GM23338 (cell line): ENCODE data around the gene DTNBP1. TPM values are rescaled to one million over a fixed set of nuclear protein-coding genes. Genes with fewer than 3 reads are reported as not detected.

Source experiments
- ATAC-seq: fragments of 200-7000 bp; cut with Tn5 transposase; 3 replicates; pipeline ENCODE4 v1.9.1; 2020
- DNase-seq: peaks from one replicate; pipeline ENCODE4 v3.0.0-alpha.2; 2015; ENCODE audit warnings: low spot score
- H2AFZ ChIP-seq: fragments of 200-600 bp; sonication (generic); 2 replicates; pipeline ENCODE4 v1.8.0; 2016; ENCODE audit warnings: antibody characterized with exemption, mild to moderate bottlenecking, moderate library complexity
- H3F3A ChIP-seq: fragments of 200-600 bp; sonication (generic); replicated peaks from 2 replicates; pipeline ENCODE4 v1.8.0; 2017; ENCODE audit warnings: antibody characterized with exemption, mixed run types, low read depth
- H3K27ac ChIP-seq: fragments of 200-600 bp; sonication (generic); 2 replicates; pipeline ENCODE4 v1.6.1; 2016; ENCODE audit warnings: low read depth
- H3K27me3 ChIP-seq: fragments of 200-600 bp; sonication (generic); 2 replicates; pipeline ENCODE4 v1.8.0; 2016; ENCODE audit warnings: mild to moderate bottlenecking, mixed run types, moderate library complexity; ENCODE audit not compliant: insufficient read depth
- H3K36me3 ChIP-seq: fragments of 200-600 bp; sonication (generic); 2 replicates; pipeline ENCODE4 v1.8.0; 2016; ENCODE audit warnings: mild to moderate bottlenecking; ENCODE audit not compliant: insufficient read depth
- H3K4me1 ChIP-seq: fragments of 200-600 bp; sonication (generic); 2 replicates; pipeline ENCODE4 v1.8.0; 2016; ENCODE audit warnings: mild to moderate bottlenecking, moderate library complexity; ENCODE audit not compliant: insufficient read depth
- H3K4me2 ChIP-seq: fragments of 200-600 bp; sonication (generic); 2 replicates; pipeline ENCODE4 v1.7.1; 2017; ENCODE audit warnings: mixed run types
- H3K4me3 ChIP-seq: fragments of 200-600 bp; sonication (generic); 2 replicates; pipeline ENCODE4 v1.6.1; 2016; ENCODE audit warnings: mixed run types
- H3K79me2 ChIP-seq: fragments of 200-600 bp; sonication (generic); replicated peaks from 2 replicates; pipeline ENCODE4 v1.8.0; 2017; ENCODE audit warnings: mild to moderate bottlenecking; ENCODE audit not compliant: insufficient read depth
- H3K9me2 ChIP-seq: fragments of 200-600 bp; sonication (generic); 2 replicates; pipeline ENCODE4 v1.8.0; 2017; ENCODE audit not compliant: insufficient read depth
- H4K20me1 ChIP-seq: fragments of 200-600 bp; sonication (generic); replicated peaks from 2 replicates; pipeline ENCODE4 v1.8.0; 2017; ENCODE audit warnings: mild to moderate bottlenecking; ENCODE audit not compliant: insufficient read depth
- H3K27ac Mint-ChIP-seq: 2 replicates; pipeline ENCODE4 v1.8.0; 2020; ENCODE audit warnings: inconsistent platforms, mild to moderate bottlenecking, moderate library complexity, mixed read lengths
- H3K27me3 Mint-ChIP-seq: 3 replicates; pipeline ENCODE4 v1.8.0; 2022; ENCODE audit warnings: low read depth, mild to moderate bottlenecking, moderate library complexity, mixed read lengths, inconsistent platforms; ENCODE audit not compliant: insufficient read depth, poor library complexity
- H3K36me3 Mint-ChIP-seq: 3 replicates; pipeline ENCODE4 v1.8.0; 2021; ENCODE audit warnings: low read depth, mild to moderate bottlenecking, inconsistent platforms, moderate library complexity, mixed read lengths
- H3K4me1 Mint-ChIP-seq: 3 replicates; pipeline ENCODE4 v1.8.0; 2020; ENCODE audit warnings: mild to moderate bottlenecking, inconsistent platforms, mixed read lengths
- H3K4me3 Mint-ChIP-seq: 3 replicates; pipeline ENCODE4 v1.8.0; 2021; ENCODE audit warnings: moderate library complexity, mild to moderate bottlenecking, inconsistent platforms, mixed read lengths
- H3K9me3 Mint-ChIP-seq: 3 replicates; pipeline ENCODE4 v1.8.0; 2020; ENCODE audit warnings: moderate library complexity, mild to moderate bottlenecking, inconsistent platforms, mixed read lengths
- CTCF ChIP-seq, 2 experiments: fragments of 200-600 bp in 1 of 2; sonication (generic) in 1 of 2; conservative IDR thresholded peaks; 2 replicates each; pipeline versions ENCODE4 v1.5.1 to v1.6.1; 2016 to 2017; ENCODE audit warnings: antibody characterized with exemption in 2 of 2, low read depth in 2 of 2, mild to moderate bottlenecking in 2 of 2, moderate library complexity in 1 of 2
- ETS1 ChIP-seq: IDR thresholded peaks from 2 replicates; pipeline ENCODE4 v1.6.1; 2016; ENCODE audit warnings: antibody characterized with exemption
- EZH2 ChIP-seq: fragments of 200-600 bp; sonication (generic); IDR thresholded peaks from one replicate; pipeline ENCODE4 v1.8.0; 2017; ENCODE audit warnings: antibody characterized with exemption, mild to moderate bottlenecking, low read depth; ENCODE audit not compliant: unreplicated experiment
- EZH2phosphoT487 ChIP-seq: fragments of 200-600 bp; sonication (generic); IDR thresholded peaks from one replicate; pipeline ENCODE4 v1.8.1; 2018; ENCODE audit warnings: antibody characterized with exemption; ENCODE audit not compliant: unreplicated experiment
- JUNB ChIP-seq: IDR thresholded peaks from one replicate; pipeline ENCODE4 v1.6.1; 2016; ENCODE audit warnings: antibody characterized with exemption; ENCODE audit not compliant: unreplicated experiment
- NANOG ChIP-seq: IDR thresholded peaks from 2 replicates; pipeline ENCODE4 v1.6.1; 2016; ENCODE audit warnings: antibody characterized with exemption, borderline replicate concordance
- POLR2AphosphoS5 ChIP-seq: IDR thresholded peaks from 2 replicates; pipeline ENCODE4 v1.6.1; 2016; ENCODE audit warnings: antibody characterized with exemption, low read depth
- REST ChIP-seq: IDR thresholded peaks from one replicate; pipeline ENCODE4 v1.6.1; 2018; ENCODE audit warnings: antibody characterized with exemption; ENCODE audit not compliant: unreplicated experiment
- STAT1 ChIP-seq: IDR thresholded peaks from one replicate; pipeline ENCODE4 v1.6.1; 2016; ENCODE audit warnings: antibody characterized with exemption; ENCODE audit not compliant: unreplicated experiment
- ZNF114 ChIP-seq: fragments of 250-450 bp; sonication (Bioruptor Pico); IDR thresholded peaks from 2 replicates; pipeline ENCODE4 v1.5.0; 2020; ENCODE audit warnings: mild to moderate bottlenecking, moderate library complexity
- ZNF331 ChIP-seq: fragments of 250-450 bp; sonication (Bioruptor Pico); IDR thresholded peaks from 2 replicates; pipeline ENCODE4 v1.5.0; 2020; ENCODE audit warnings: low read depth, mild to moderate bottlenecking, moderate library complexity
- polyA plus RNA-seq: library from polyadenylated mRNA; unstranded; fragments of >200 nt; fragmentation: Nextera tagmentation; extraction: Ambion mirVana; gene quantifications from 2 replicates; pipeline ENCODE4 v1.2.1, GENCODE V29; 2016
- total RNA-seq: library from RNA; depleted of rRNA; stranded (reverse); fragments of >200 nt; shearing (Covaris generic); gene quantifications from 2 replicates; pipeline ENCODE4 v1.2.3, GENCODE V29; 2014

Gene DTNBP1
- total and polyA plus RNA-seq, 2 experiments from 2014 or later = 12.1 to 20.1 TPM

GRCh38 chr6:15593798-15594197, 69.0 kb downstream of the DTNBP1 start (continued):
- no peak for TF ChIP-seq ETS1
- TF ChIP-seq CTCF (conservative IDR thresholded peaks at IDR 0.05; ENCODE audit: low read depth in 2 of 2) = no peak

- Histone ChIP-seq H3K9me2 (0 out of 2 replicates have a peak, but pooled peaks cover 4% of the 10 kb centered on the region), H3K27ac (no peak overlapping the region), H2AFZ (no peak overlapping the region), H3K4me3 (no peak overlapping the region), H3K4me1 (no peaks in the 10 kb centered on the region), H4K20me1 (no peaks in the 10 kb centered on the region), H3F3A (no peaks in the 10 kb centered on the region), H3K27me3 (no peaks in the 10 kb centered on the region), H3K79me2 (no peaks in the 10 kb centered on the region), H3K4me2 (no peak overlapping the region), H3K36me3 (no peaks in the 10 kb centered on the region)
- Mint-ChIP-seq H3K4me3 (no peak overlapping the region), H3K27me3 (no peaks in the 10 kb centered on the region), H3K36me3 (no peaks in the 10 kb centered on the region), H3K9me3 (no peaks in the 10 kb centered on the region), H3K4me1 (peaks cover 8% of the 10 kb centered on the region; the same call in 2 of the 3 replicates), H3K27ac (no peak overlapping the region)
- ATAC-seq = no peak
- no peak for DNase-seq
- no peak for TF ChIP-seq POLR2AphosphoS5
- no peak for TF ChIP-seq REST
- no peak for TF ChIP-seq NANOG
- no peak for TF ChIP-seq CTCF (conservative IDR thresholded peaks at IDR 0.05; ENCODE audit: low read depth in 2 of 2)
- TF ChIP-seq ZNF114 (CRISPR knock-in tag) = no peak
- TF ChIP-seq EZH2 = no peak
- TF ChIP-seq STAT1 = no peak
- no peak for TF ChIP-seq JUNB
- TF ChIP-seq ETS1 = no peak
- TF ChIP-seq EZH2phosphoT487 = no peak
- TF ChIP-seq ZNF331 (CRISPR knock-in tag) = no peak
These were observed 70.2 kb downstream of the DTNBP1 start for GRCh38 chr6:15592610-15593009.
